Tibial artery (tissue), 4 donors: ENCODE results near the gene GSTA2.
A peak's percentile ranks its signal among the peaks of the same experiment; 100 is the strongest.
"Not testable (repeated sequence)": the region's sequence is repeated elsewhere in the genome, so short reads cannot be mapped to it uniquely, and the experiment has no call there.

Experiments
- DNase-seq, 2 donors: peaks; one replicate each; pipeline ENCODE4 v3.0.0-alpha.2; 2019
- H3K27ac ChIP-seq, 2 donors: fragments of 200-600 bp; sonication (generic) in 1 of 2; 1 replicate in 1 of 2; 2 replicates in 1 of 2; pipeline ENCODE4 v1.5.1; 2018 to 2019; ENCODE audit warnings: mild to moderate bottlenecking in 1 of 2
- H3K27me3 ChIP-seq, 2 donors: fragments of 200-600 bp; sonication (generic) in 1 of 2; one replicate each; pipeline versions ENCODE4 v1.5.1 to v1.6.0; 2016 to 2019
- H3K36me3 ChIP-seq, 3 donors: fragments of 200-600 bp; sonication (generic) in 2 of 3; one replicate each; pipeline ENCODE4 v1.5.1; 2016 to 2019; ENCODE audit warnings: mild to moderate bottlenecking in 2 of 3
- H3K4me1 ChIP-seq, 4 donors: fragments of 200-600 bp; sonication (generic) in 2 of 4; 1 replicate in 3 of 4; 2 replicates in 1 of 4; pipeline ENCODE4 v1.5.1; 2016 to 2019
- H3K4me3 ChIP-seq, 2 donors: fragments of 200-600 bp; sonication (generic) in 1 of 2; 1 replicate in 1 of 2; 2 replicates in 1 of 2; pipeline ENCODE4 v1.5.1; 2018 to 2019; ENCODE audit warnings: mild to moderate bottlenecking in 2 of 2
- H3K9me3 ChIP-seq, 3 donors: fragments of 200-600 bp; sonication (generic) in 1 of 3; one replicate each; pipeline ENCODE4 v1.5.1; 2016 to 2019
- CTCF ChIP-seq, 2 experiments: fragments of 200-600 bp in 1 of 2; fragments of 450-650 bp in 1 of 2; IDR thresholded peaks; one replicate each; pipeline ENCODE4 v1.5.1; 2017 to 2019; ENCODE audit warnings: antibody characterized with exemption in 2 of 2, mild to moderate bottlenecking in 1 of 2, moderate library complexity in 1 of 2
- intact Hi-C: fragments of 100-400 bp; cut with DNase I; formaldehyde crosslinking; loops from one replicate; pipeline ENCODE4 v1.15.0; 2023; ENCODE audit warnings: low total_unique reads

GSTA2 gene

GRCh38 chr6:52724042-52724405, 39.3 kb downstream of the GSTA2 start:
- Histone ChIP-seq H3K27ac (peak overlapping the region; percentile 52 to 77), H3K27me3 (no peaks in the 10 kb centered on the region), H3K9me3 (no peaks in the 10 kb centered on the region), H3K4me3 (no peak overlapping the region), H3K36me3 (no peaks in the 10 kb centered on the region), H3K4me1 (peaks cover 0 to 36% (median 13%) of the 10 kb centered on the region in 4 donors)
- intact Hi-C loops: no loop called here
- TF ChIP-seq CTCF (IDR thresholded peaks at IDR 0.05): no peak
- peak; percentile 37 to 68 for DNase-seq

GRCh38 chr6:52720321-52720720, 43.0 kb downstream of the GSTA2 start:
- intact Hi-C loops: no loop called here
- no peak overlapping the region for H3K27ac ChIP-seq
- H3K4me3 ChIP-seq: no peak overlapping the region
- no peak for TF ChIP-seq CTCF (IDR thresholded peaks at IDR 0.05)
- H3K9me3 ChIP-seq: no peaks in the 10 kb centered on the region
- H3K27me3 ChIP-seq: no peaks in the 10 kb centered on the region
- no peak for DNase-seq
- peaks cover 0 to 19% (median 11%) of the 10 kb centered on the region in 4 donors for H3K4me1 ChIP-seq
- no peaks in the 10 kb centered on the region for H3K36me3 ChIP-seq

GRCh38 chr6:52718550-52718949, 44.7 kb downstream of the GSTA2 start:
- Histone ChIP-seq H3K36me3 (no peaks in the 10 kb centered on the region), H3K27me3 (no peaks in the 10 kb centered on the region), H3K9me3 (no peaks in the 10 kb centered on the region), H3K27ac (no peak overlapping the region), H3K4me1 (peaks cover 0 to 4% (median 1%) of the 10 kb centered on the region in 4 donors), H3K4me3 (no peak overlapping the region)
- intact Hi-C loops: no loop called here
- TF ChIP-seq CTCF (IDR thresholded peaks at IDR 0.05): no peak
- DNase-seq: no peak

GRCh38 chr6:52714761-52715160, 48.5 kb downstream of the GSTA2 start:
- intact Hi-C loops, DNase-seq, H3K4me1 ChIP-seq, H3K36me3 ChIP-seq, H3K9me3 ChIP-seq, H3K27ac ChIP-seq, H3K4me3 ChIP-seq, H3K27me3 ChIP-seq: not testable (repeated sequence)

GRCh38 chr6:52712136-52712535, 51.1 kb downstream of the GSTA2 start:
- no peak for DNase-seq
- TF ChIP-seq CTCF (IDR thresholded peaks at IDR 0.05): no peak
- intact Hi-C loops: no loop called here
- Histone ChIP-seq H3K36me3 (no peaks in the 10 kb centered on the region), H3K27me3 (no peaks in the 10 kb centered on the region), H3K9me3 (no peaks in the 10 kb centered on the region), H3K4me1 (no peaks in the 10 kb centered on the region), H3K4me3 (no peak overlapping the region), H3K27ac (no peak overlapping the region)

- H3K9me3 ChIP-seq: no peaks in the 10 kb centered on the region
- H3K27ac ChIP-seq: no peak overlapping the region
- no peak for TF ChIP-seq CTCF (IDR thresholded peaks at IDR 0.05)
- no peaks in the 10 kb centered on the region for H3K36me3 ChIP-seq
- no peak overlapping the region for H3K4me3 ChIP-seq
- H3K27me3 ChIP-seq: no peaks in the 10 kb centered on the region
- intact Hi-C loops: no loop called here
- no peaks in the 10 kb centered on the region for H3K4me1 ChIP-seq
- DNase-seq: no peak
These were observed 55.2 kb downstream of the GSTA2 start for GRCh38 chr6:52707963-52708680.
